Ovary (tissue), 3 donors: ENCODE measurements around the gene UTP20.

Experiments
- EP300 ChIP-seq: sonication (generic); formaldehyde crosslinking; IDR thresholded peaks from one replicate; pipeline ENCODE4 v1.6.1; 2017; ENCODE audit warnings: antibody characterized with exemption
- POLR2A ChIP-seq: fragments of 450-650 bp; IDR thresholded peaks from one replicate; pipeline ENCODE4 v1.6.1; 2017; ENCODE audit warnings: antibody characterized with exemption, mild to moderate bottlenecking, moderate library complexity
- TF ChIP-seq, protein P1 (sequence below), 3 donors: fragments of 450-650 bp in 2 of 3; fragments of 200-600 bp in 1 of 3; IDR thresholded peaks; one replicate each; pipeline versions ENCODE4 v1.5.1 to v1.8.0; 2016 to 2022; ENCODE audit warnings: antibody characterized with exemption in 3 of 3, mild to moderate bottlenecking in 1 of 3
- donor health status: DM: no; HTN: no; CAD: no.

DNA sequence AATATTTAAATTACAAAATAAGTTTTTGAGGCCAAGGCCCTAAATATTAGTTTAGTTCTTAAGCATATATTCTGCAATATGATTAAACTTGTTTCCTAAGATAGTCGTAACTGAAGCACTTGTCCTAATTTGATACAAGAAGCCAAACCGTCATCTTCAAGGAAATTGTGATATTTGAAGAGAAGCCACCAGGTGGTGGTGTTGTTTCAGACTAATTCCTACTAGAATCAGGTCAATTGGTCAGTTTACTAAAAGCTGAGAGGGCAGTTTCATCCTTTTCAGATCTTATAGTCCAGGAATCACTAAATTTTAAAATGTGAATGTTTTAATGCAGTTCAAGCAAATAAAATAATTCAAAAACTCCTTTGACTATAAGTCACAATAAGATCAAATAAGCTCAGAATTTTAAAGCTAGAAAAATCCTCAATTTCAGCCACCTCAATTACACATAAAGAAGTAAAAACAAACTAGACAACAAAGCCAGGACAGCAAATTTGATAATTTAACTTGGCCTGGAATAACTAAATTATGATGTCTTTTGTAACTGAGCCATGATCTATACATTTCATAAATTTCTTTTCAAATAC is 134.7 kb downstream of the UTP20 start:
- TF ChIP-seq, protein P1, sequence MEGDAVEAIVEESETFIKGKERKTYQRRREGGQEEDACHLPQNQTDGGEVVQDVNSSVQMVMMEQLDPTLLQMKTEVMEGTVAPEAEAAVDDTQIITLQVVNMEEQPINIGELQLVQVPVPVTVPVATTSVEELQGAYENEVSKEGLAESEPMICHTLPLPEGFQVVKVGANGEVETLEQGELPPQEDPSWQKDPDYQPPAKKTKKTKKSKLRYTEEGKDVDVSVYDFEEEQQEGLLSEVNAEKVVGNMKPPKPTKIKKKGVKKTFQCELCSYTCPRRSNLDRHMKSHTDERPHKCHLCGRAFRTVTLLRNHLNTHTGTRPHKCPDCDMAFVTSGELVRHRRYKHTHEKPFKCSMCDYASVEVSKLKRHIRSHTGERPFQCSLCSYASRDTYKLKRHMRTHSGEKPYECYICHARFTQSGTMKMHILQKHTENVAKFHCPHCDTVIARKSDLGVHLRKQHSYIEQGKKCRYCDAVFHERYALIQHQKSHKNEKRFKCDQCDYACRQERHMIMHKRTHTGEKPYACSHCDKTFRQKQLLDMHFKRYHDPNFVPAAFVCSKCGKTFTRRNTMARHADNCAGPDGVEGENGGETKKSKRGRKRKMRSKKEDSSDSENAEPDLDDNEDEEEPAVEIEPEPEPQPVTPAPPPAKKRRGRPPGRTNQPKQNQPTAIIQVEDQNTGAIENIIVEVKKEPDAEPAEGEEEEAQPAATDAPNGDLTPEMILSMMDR (IDR thresholded peaks at IDR 0.05), result peak in 2 of 3 donors; percentile 35 to 46
- TF ChIP-seq POLR2A (no peak), EP300 (no peak)
